K562 (cell line): ENCODE data around the gene ASB2.

Source experiments
- CTCF ChIP-seq, 3 experiments: IDR thresholded peaks in 2 of 3; conservative IDR thresholded peaks in 1 of 3; 2 replicates each; pipeline ENCODE4 v1.5.1; 2011 to 2012; ENCODE audit warnings: low read length in 3 of 3, mild to moderate bottlenecking in 3 of 3, control low read depth in 2 of 3, improper control_type of control experiment in 1 of 3, inconsistent platforms in 1 of 3, low read depth in 1 of 3, mixed read lengths in 1 of 3, moderate library complexity in 1 of 3; ENCODE audit not compliant: insufficient read depth in 2 of 3
- EP300 ChIP-seq: IDR thresholded peaks from 2 replicates; pipeline ENCODE4 v1.6.1; 2012; ENCODE audit warnings: low read length, improper control_type of control experiment
- EWSR1 ChIP-seq: fragments of 450-650 bp; IDR thresholded peaks from 2 replicates; pipeline ENCODE4 v1.6.1; 2018; ENCODE audit warnings: borderline replicate concordance, mild to moderate bottlenecking, low read depth, moderate library complexity; ENCODE audit not compliant: partially characterized antibody
- FOXA3 ChIP-seq, 2 experiments: fragments of 450-650 bp in 1 of 2; sonication (generic) in 1 of 2; formaldehyde crosslinking; IDR thresholded peaks in 1 of 2; conservative IDR thresholded peaks in 1 of 2; 2 replicates each; pipeline versions ENCODE4 v1.4.0 to v1.8.0; 2020 to 2022; ENCODE audit warnings: mild to moderate bottlenecking in 2 of 2, missing genetic modification reagents in 1 of 2
- MEF2A ChIP-seq: IDR thresholded peaks from 2 replicates; pipeline ENCODE4 v1.6.1; 2011; ENCODE audit warnings: low read depth, mild to moderate bottlenecking, low read length, moderate library complexity; ENCODE audit not compliant: control insufficient read depth
- MTF1 ChIP-seq: fragments of 250-450 bp; sonication (Bioruptor Pico); IDR thresholded peaks from 2 replicates; pipeline ENCODE4 v1.9.0; 2021; ENCODE audit warnings: moderate library complexity, mild to moderate bottlenecking, inconsistent platforms, borderline replicate concordance
- SIN3A ChIP-seq, 2 experiments: fragments of 150-350 bp in 1 of 2; IDR thresholded peaks; 2 replicates each; pipeline ENCODE4 v1.6.1; 2011 to 2016; ENCODE audit warnings: borderline replicate concordance in 2 of 2, low read depth in 2 of 2, low read length in 2 of 2, mild to moderate bottlenecking in 2 of 2, moderate library complexity in 2 of 2; ENCODE audit not compliant: control insufficient read depth in 1 of 2
- ZNF140 ChIP-seq: fragments of 250-450 bp; sonication (Bioruptor Pico); IDR thresholded peaks from 2 replicates; pipeline ENCODE4 v1.8.0; 2021; ENCODE audit warnings: moderate library complexity, mild to moderate bottlenecking, inconsistent platforms
- ZNF282 ChIP-seq: sonication (generic); formaldehyde crosslinking; IDR thresholded peaks from 2 replicates; pipeline ENCODE4 v1.8.1; 2023; ENCODE audit warnings: missing genetic modification reagents
- ZNF778 ChIP-seq: fragments of 450-650 bp; formaldehyde crosslinking; IDR thresholded peaks from 2 replicates; pipeline ENCODE4 v1.4.0; 2020; ENCODE audit warnings: mild to moderate bottlenecking, moderate library complexity
- TF ChIP-seq, protein P1 (sequence below), 2 experiments: fragments of 450-650 bp in 1 of 2; sonication (generic) in 1 of 2; formaldehyde crosslinking in 1 of 2; IDR thresholded peaks in 1 of 2; conservative IDR thresholded peaks in 1 of 2; 2 replicates each; pipeline versions ENCODE4 v1.6.1 to v1.8.1; 2016 to 2023; ENCODE audit warnings: mild to moderate bottlenecking in 2 of 2, moderate library complexity in 2 of 2, inconsistent platforms in 1 of 2, missing genetic modification reagents in 1 of 2
- TF ChIP-seq, protein P2 (sequence below): sonication (generic); formaldehyde crosslinking; IDR thresholded peaks from 2 replicates; pipeline ENCODE4 v1.8.0; 2022; ENCODE audit warnings: missing genetic modification reagents, mild to moderate bottlenecking, borderline replicate concordance

- no peak for TF ChIP-seq CTCF (IDR thresholded peaks at IDR 0.05 in 2 of 3, conservative IDR thresholded peaks at IDR 0.05 in 1 of 3; ENCODE audit: insufficient read depth in 2 of 3, low read depth in 1 of 3, low read length in 3 of 3)
- TF ChIP-seq MTF1 (CRISPR knock-in tag): no peak
- TF ChIP-seq EWSR1: no peak
- no peak for TF ChIP-seq ZNF282 (CRISPR knock-in tag)
- TF ChIP-seq MEF2A: no peak
- TF ChIP-seq, protein P1, sequence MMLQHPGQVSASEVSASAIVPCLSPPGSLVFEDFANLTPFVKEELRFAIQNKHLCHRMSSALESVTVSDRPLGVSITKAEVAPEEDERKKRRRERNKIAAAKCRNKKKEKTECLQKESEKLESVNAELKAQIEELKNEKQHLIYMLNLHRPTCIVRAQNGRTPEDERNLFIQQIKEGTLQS (IDR thresholded peaks at IDR 0.05): no peak
- TF ChIP-seq, protein P1 (CRISPR knock-in tag; conservative IDR thresholded peaks at IDR 0.05): no peak
- TF ChIP-seq SIN3A (IDR thresholded peaks at IDR 0.05; ENCODE audit: borderline replicate concordance in 2 of 2, control insufficient read depth in 1 of 2, low read depth in 2 of 2, low read length in 2 of 2): no peak
- no peak for TF ChIP-seq ZNF140 (CRISPR knock-in tag)
- TF ChIP-seq, protein P2, sequence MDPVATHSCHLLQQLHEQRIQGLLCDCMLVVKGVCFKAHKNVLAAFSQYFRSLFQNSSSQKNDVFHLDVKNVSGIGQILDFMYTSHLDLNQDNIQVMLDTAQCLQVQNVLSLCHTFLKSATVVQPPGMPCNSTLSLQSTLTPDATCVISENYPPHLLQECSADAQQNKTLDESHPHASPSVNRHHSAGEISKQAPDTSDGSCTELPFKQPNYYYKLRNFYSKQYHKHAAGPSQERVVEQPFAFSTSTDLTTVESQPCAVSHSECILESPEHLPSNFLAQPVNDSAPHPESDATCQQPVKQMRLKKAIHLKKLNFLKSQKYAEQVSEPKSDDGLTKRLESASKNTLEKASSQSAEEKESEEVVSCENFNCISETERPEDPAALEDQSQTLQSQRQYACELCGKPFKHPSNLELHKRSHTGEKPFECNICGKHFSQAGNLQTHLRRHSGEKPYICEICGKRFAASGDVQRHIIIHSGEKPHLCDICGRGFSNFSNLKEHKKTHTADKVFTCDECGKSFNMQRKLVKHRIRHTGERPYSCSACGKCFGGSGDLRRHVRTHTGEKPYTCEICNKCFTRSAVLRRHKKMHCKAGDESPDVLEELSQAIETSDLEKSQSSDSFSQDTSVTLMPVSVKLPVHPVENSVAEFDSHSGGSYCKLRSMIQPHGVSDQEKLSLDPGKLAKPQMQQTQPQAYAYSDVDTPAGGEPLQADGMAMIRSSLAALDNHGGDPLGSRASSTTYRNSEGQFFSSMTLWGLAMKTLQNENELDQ (CRISPR knock-in tag): no peak
- no peak for TF ChIP-seq FOXA3 (CRISPR knock-in tag; conservative IDR thresholded peaks at IDR 0.05 in 1 of 2, IDR thresholded peaks at IDR 0.05 in 1 of 2)
- TF ChIP-seq ZNF778 (CRISPR knock-in tag): no peak
- TF ChIP-seq EP300: no peak
Observed at GRCh38 chr14:93949511-93950075, 26.8 kb downstream of the ASB2 start.
